Measurements from ENCODE around the gene LBH.

The LBH gene

DNA sequence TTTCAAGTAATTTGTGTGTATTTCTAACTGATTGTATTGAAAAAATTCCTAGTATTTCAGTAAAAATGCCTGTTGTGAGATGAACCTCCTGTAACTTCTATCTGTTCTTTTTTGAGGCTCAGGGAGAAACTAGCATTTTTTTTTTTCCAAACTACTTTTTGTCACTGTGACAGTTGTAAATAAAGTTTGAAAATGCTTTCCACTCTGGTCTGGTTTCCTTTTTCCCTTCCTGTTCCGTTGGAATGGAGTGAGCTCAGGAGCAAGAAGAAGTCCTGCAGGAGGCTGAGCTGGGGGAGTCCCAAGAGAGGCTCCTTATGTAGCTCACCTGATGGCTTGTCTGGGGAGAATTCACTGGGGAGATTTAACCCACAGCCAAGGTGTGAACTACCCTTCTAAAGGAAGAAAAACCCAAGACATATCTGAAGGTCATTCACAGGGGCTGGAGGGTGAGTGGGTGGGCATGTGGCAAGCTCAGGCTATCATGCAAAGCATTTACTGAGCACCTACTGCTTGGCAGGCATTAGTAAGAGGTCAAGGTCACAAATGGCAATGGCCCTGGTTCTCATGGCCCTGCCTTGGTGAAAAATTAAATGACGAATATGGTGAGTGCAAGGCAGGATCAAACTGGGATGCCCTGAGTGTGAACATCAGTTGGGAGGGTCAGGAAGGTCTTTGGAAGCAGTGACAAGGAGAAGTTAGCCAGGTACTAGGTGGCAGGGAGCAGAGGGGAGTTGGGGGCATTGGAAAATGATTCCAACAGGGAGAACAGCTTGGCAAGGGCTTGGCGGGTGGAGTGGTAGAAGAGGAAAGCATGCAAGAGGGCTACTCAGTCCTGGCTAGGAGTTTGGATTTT, 28.7 kb downstream of the LBH start:
- TF ChIP-seq CREB1 (IDR thresholded peaks at IDR 0.05; ENCODE audit: low read depth) = no peak
- TF ChIP-seq YY1 (IDR thresholded peaks at IDR 0.05; ENCODE audit: low read depth) = no peak
- TF ChIP-seq TAF1 (IDR thresholded peaks at IDR 0.05; ENCODE audit: low read depth) = no peak
- TF ChIP-seq, protein P1, sequence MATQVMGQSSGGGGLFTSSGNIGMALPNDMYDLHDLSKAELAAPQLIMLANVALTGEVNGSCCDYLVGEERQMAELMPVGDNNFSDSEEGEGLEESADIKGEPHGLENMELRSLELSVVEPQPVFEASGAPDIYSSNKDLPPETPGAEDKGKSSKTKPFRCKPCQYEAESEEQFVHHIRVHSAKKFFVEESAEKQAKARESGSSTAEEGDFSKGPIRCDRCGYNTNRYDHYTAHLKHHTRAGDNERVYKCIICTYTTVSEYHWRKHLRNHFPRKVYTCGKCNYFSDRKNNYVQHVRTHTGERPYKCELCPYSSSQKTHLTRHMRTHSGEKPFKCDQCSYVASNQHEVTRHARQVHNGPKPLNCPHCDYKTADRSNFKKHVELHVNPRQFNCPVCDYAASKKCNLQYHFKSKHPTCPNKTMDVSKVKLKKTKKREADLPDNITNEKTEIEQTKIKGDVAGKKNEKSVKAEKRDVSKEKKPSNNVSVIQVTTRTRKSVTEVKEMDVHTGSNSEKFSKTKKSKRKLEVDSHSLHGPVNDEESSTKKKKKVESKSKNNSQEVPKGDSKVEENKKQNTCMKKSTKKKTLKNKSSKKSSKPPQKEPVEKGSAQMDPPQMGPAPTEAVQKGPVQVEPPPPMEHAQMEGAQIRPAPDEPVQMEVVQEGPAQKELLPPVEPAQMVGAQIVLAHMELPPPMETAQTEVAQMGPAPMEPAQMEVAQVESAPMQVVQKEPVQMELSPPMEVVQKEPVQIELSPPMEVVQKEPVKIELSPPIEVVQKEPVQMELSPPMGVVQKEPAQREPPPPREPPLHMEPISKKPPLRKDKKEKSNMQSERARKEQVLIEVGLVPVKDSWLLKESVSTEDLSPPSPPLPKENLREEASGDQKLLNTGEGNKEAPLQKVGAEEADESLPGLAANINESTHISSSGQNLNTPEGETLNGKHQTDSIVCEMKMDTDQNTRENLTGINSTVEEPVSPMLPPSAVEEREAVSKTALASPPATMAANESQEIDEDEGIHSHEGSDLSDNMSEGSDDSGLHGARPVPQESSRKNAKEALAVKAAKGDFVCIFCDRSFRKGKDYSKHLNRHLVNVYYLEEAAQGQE (IDR thresholded peaks at IDR 0.05; ENCODE audit: low read depth) = no peak
- no peak for TF ChIP-seq TCF12 (IDR thresholded peaks at IDR 0.05; ENCODE audit: low read depth)
- no peak for TF ChIP-seq FOXM1 (IDR thresholded peaks at IDR 0.05; ENCODE audit: borderline replicate concordance, low read depth)
- no peak for TF ChIP-seq CEBPB (IDR thresholded peaks at IDR 0.05)
- TF ChIP-seq EP300 (IDR thresholded peaks at IDR 0.05; ENCODE audit: borderline replicate concordance) = no peak

- TF ChIP-seq TAF1 (IDR thresholded peaks at IDR 0.05; ENCODE audit: low read depth) (no peak), ZBTB7A (IDR thresholded peaks at IDR 0.05; ENCODE audit: low read depth) (no peak), NFIC (IDR thresholded peaks at IDR 0.05) (no peak), CEBPB (IDR thresholded peaks at IDR 0.05) (no peak), YY1 (IDR thresholded peaks at IDR 0.05; ENCODE audit: low read depth) (no peak), TCF12 (IDR thresholded peaks at IDR 0.05; ENCODE audit: low read depth) (no peak), TEAD4 (IDR thresholded peaks at IDR 0.05) (no peak), EP300 (IDR thresholded peaks at IDR 0.05; ENCODE audit: borderline replicate concordance) (no peak), MAX (IDR thresholded peaks at IDR 0.05) (no peak), EGR1 (IDR thresholded peaks at IDR 0.05) (no peak), RAD21 (IDR thresholded peaks at IDR 0.05; ENCODE audit: low read depth) (no peak), FOXM1 (IDR thresholded peaks at IDR 0.05; ENCODE audit: borderline replicate concordance, low read depth) (no peak), CREB1 (IDR thresholded peaks at IDR 0.05; ENCODE audit: low read depth) (no peak)
- TF ChIP-seq, protein P1 (IDR thresholded peaks at IDR 0.05; ENCODE audit: low read depth) = no peak
- TF ChIP-seq, protein P2, sequence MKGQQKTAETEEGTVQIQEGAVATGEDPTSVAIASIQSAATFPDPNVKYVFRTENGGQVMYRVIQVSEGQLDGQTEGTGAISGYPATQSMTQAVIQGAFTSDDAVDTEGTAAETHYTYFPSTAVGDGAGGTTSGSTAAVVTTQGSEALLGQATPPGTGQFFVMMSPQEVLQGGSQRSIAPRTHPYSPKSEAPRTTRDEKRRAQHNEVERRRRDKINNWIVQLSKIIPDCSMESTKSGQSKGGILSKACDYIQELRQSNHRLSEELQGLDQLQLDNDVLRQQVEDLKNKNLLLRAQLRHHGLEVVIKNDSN (IDR thresholded peaks at IDR 0.05) = no peak
These were observed 29.6 kb downstream of the LBH start for GRCh38 chr2:30260941-30261340.

DNA sequence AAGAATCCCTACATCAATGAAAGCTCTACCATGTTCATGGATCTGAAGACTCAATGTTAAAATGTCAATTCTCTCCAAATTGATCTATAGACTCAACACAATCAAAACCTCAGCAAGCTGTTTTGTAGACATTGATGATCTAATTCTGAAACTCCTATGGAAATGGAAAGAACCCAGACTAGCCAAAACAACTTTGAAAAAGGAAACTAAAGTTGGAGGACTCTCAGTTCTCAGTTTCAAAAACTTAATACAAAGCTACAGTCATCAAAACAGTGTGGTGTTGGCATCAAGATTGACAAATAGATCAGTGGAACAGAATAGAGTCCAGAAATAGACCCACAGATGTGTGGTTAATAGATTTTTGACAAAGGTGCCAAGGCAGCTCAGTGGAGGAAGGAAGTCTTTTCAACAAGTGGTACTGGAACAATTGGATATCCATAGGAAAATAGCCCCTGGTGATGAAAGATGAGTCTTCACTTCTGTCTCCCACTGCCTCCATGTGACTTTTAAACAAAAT, 30.4 kb downstream of the LBH start:
- no peak for TF ChIP-seq TAF1 (IDR thresholded peaks at IDR 0.05; ENCODE audit: low read depth)
- TF ChIP-seq EGR1 (IDR thresholded peaks at IDR 0.05) = no peak
- TF ChIP-seq FOXM1 (IDR thresholded peaks at IDR 0.05; ENCODE audit: borderline replicate concordance, low read depth) = no peak
- no peak for TF ChIP-seq TEAD4 (IDR thresholded peaks at IDR 0.05)
- TF ChIP-seq, protein P2 (IDR thresholded peaks at IDR 0.05) = no peak
- TF ChIP-seq, protein P1 (IDR thresholded peaks at IDR 0.05; ENCODE audit: low read depth) = no peak
- no peak for TF ChIP-seq NFIC (IDR thresholded peaks at IDR 0.05)
- no peak for TF ChIP-seq CREB1 (IDR thresholded peaks at IDR 0.05; ENCODE audit: low read depth)
- no peak for TF ChIP-seq MAX (IDR thresholded peaks at IDR 0.05)
- TF ChIP-seq YY1 (IDR thresholded peaks at IDR 0.05; ENCODE audit: low read depth) = no peak
- TF ChIP-seq CEBPB (IDR thresholded peaks at IDR 0.05) = no peak

DNA sequence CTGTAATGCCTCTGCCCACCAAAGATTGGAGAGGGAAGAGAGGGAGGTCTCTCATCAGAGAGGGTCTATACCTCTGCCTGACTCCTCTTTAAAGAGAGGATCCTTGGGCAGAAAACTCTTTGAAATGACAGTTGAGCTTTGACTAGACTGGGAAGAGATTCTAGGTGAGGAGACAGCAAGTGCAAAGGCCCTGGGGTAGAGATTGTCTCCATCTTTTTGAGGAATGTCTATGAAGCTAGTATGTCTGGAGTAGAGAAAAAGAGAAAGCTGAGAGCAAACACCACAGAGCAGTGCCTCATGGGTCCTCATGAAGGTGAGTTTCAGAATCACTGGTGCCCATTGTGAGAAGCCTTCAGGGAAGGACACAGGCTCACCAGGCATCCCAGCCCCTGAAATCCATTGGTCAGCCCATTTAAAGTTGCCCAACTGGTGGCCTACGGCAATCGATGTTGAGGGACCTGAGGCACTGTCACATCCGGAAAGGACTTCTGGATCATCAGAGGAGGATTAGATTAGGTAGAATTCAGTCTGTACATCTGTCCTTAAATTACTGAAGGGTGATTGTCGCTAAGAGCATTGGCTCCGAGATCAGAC, 31.5 kb downstream of the LBH start:
- TF ChIP-seq, protein P2 (IDR thresholded peaks at IDR 0.05) = no peak
- TF ChIP-seq ZBTB7A (IDR thresholded peaks at IDR 0.05; ENCODE audit: low read depth) = no peak
- no peak for TF ChIP-seq CREB1 (IDR thresholded peaks at IDR 0.05; ENCODE audit: low read depth)
- no peak for TF ChIP-seq TEAD4 (IDR thresholded peaks at IDR 0.05)
- TF ChIP-seq EGR1 (IDR thresholded peaks at IDR 0.05) = no peak
- TF ChIP-seq FOXM1 (IDR thresholded peaks at IDR 0.05; ENCODE audit: borderline replicate concordance, low read depth) = no peak
- no peak for TF ChIP-seq MAX (IDR thresholded peaks at IDR 0.05)
- TF ChIP-seq TAF1 (IDR thresholded peaks at IDR 0.05; ENCODE audit: low read depth) = no peak
- no peak for TF ChIP-seq EP300 (IDR thresholded peaks at IDR 0.05; ENCODE audit: borderline replicate concordance)
- TF ChIP-seq YY1 (IDR thresholded peaks at IDR 0.05; ENCODE audit: low read depth) = no peak

Data from Ishikawa (cell line).